ENCODE measurements around the gene MYO1F.

The MYO1F gene

GRCh38 chr19:8601796-8602195 lies 24.6 kb upstream of the MYO1F start:
- Histone ChIP-seq H3K4me2 (no peak overlapping the region), H3K9ac (no peak overlapping the region), H3K27ac (no peak overlapping the region), H3K4me3 (no peak overlapping the region), H3K4me1 (peaks cover 16% of the 10 kb centered on the region), H3K27me3 (no peaks in the 10 kb centered on the region), H3K36me3 (peaks cover 96% of the 10 kb centered on the region), H4K20me1 (peaks cover 22% of the 10 kb centered on the region), H3K9me3 (peaks cover 23% of the 10 kb centered on the region)
- no peak for TF ChIP-seq Cebpa-rat (IDR thresholded peaks at IDR 0.05)

GRCh38 chr19:8600816-8601215 lies 23.6 kb upstream of the MYO1F start:
- Histone ChIP-seq H3K36me3 (peaks cover 93% of the 10 kb centered on the region), H3K4me3 (no peak overlapping the region), H3K27ac (no peak overlapping the region), H3K4me1 (peaks cover 26% of the 10 kb centered on the region), H3K9me3 (peaks cover 15% of the 10 kb centered on the region), H3K9ac (no peak overlapping the region), H3K27me3 (no peaks in the 10 kb centered on the region), H3K4me2 (no peak overlapping the region), H4K20me1 (peaks cover 24% of the 10 kb centered on the region)
- no peak for TF ChIP-seq Cebpa-rat (IDR thresholded peaks at IDR 0.05)

GRCh38 chr19:8600064-8600463 lies 22.8 kb upstream of the MYO1F start:
- H3K4me3 ChIP-seq: no peak overlapping the region
- peaks cover 88% of the 10 kb centered on the region for H3K36me3 ChIP-seq
- peaks cover 7% of the 10 kb centered on the region for H3K9me3 ChIP-seq
- no peak overlapping the region for H3K9ac ChIP-seq
- H3K27ac ChIP-seq: no peak overlapping the region
- no peaks in the 10 kb centered on the region for H3K27me3 ChIP-seq
- TF ChIP-seq Cebpa-rat (IDR thresholded peaks at IDR 0.05): no peak
- peaks cover 34% of the 10 kb centered on the region for H3K4me1 ChIP-seq
- H3K4me2 ChIP-seq: no peak overlapping the region
- H4K20me1 ChIP-seq: peaks cover 20% of the 10 kb centered on the region

- TF ChIP-seq Cebpa-rat (IDR thresholded peaks at IDR 0.05): no peak
- Histone ChIP-seq H3K27me3 (no peaks in the 10 kb centered on the region), H3K4me3 (peak overlapping the region; percentile 22; the same call in 1 of the 2 replicates), H3K9me3 (peaks cover 10% of the 10 kb centered on the region), H4K20me1 (peaks cover 21% of the 10 kb centered on the region), H3K9ac (peak overlapping the region; percentile 38; the same call in 1 of the 2 replicates), H3K4me2 (peak overlapping the region; percentile 90), H3K27ac (peak overlapping the region; percentile 74), H3K4me1 (peaks cover 59% of the 10 kb centered on the region), H3K36me3 (peaks cover 67% of the 10 kb centered on the region)
Measured at GRCh38 chr19:8596168-8596567, 18.9 kb upstream of the MYO1F start.

DNA sequence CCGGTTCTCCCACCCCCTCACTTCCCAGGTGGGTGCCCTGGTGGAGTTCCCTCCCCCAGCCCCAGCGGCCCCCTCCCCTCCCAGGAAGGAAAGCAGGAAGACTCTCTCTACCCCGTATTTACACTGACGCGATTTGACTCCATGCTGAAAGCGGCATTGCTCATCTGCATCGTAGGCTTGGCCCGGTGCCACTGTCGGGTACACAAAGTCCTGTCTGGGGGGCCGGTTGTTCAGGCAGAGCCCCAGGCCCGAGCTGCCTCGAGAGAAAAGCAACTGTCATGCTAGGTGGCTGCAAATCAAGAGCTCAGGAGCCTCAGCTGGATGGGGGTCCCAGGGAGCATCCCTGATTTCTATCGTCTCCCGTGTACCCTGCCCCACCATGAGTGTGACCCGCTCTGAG lies 18.4 kb upstream of the MYO1F start:
- H3K27me3 ChIP-seq: no peaks in the 10 kb centered on the region
- peak overlapping the region; percentile 22; the same call in 1 of the 2 replicates for H3K4me3 ChIP-seq
- peaks cover 10% of the 10 kb centered on the region for H3K9me3 ChIP-seq
- H3K4me2 ChIP-seq: peak overlapping the region; percentile 90
- peaks cover 62% of the 10 kb centered on the region for H3K36me3 ChIP-seq
- H3K9ac ChIP-seq: no peak overlapping the region
- H3K4me1 ChIP-seq: peaks cover 64% of the 10 kb centered on the region
- peaks cover 21% of the 10 kb centered on the region for H4K20me1 ChIP-seq
- H3K27ac ChIP-seq: peak overlapping the region; percentile 74
- no peak for TF ChIP-seq Cebpa-rat (IDR thresholded peaks at IDR 0.05)

- no peak overlapping the region for H3K9ac ChIP-seq
- H3K4me1 ChIP-seq: peaks cover 64% of the 10 kb centered on the region
- TF ChIP-seq Cebpa-rat (IDR thresholded peaks at IDR 0.05): no peak
- peaks cover 21% of the 10 kb centered on the region for H4K20me1 ChIP-seq
- H3K4me3 ChIP-seq: no peak overlapping the region
- H3K27me3 ChIP-seq: no peaks in the 10 kb centered on the region
- peaks cover 10% of the 10 kb centered on the region for H3K9me3 ChIP-seq
- H3K27ac ChIP-seq: no peak overlapping the region
- H3K4me2 ChIP-seq: no peak overlapping the region
- H3K36me3 ChIP-seq: peaks cover 58% of the 10 kb centered on the region
Measured at GRCh38 chr19:8593931-8594330, 16.7 kb upstream of the MYO1F start.

GRCh38 chr19:8592231-8593009 lies 15.2 kb upstream of the MYO1F start:
- TF ChIP-seq Cebpa-rat (IDR thresholded peaks at IDR 0.05): no peak
- Histone ChIP-seq H3K36me3 (peaks cover 58% of the 10 kb centered on the region), H3K9ac (no peak overlapping the region), H4K20me1 (peaks cover 21% of the 10 kb centered on the region), H3K4me2 (peak overlapping the region; percentile 67), H3K27me3 (no peaks in the 10 kb centered on the region), H3K27ac (no peak overlapping the region), H3K4me3 (no peak overlapping the region), H3K4me1 (peaks cover 54% of the 10 kb centered on the region), H3K9me3 (peaks cover 10% of the 10 kb centered on the region)

GRCh38 chr19:8589177-8589714 lies 12.0 kb upstream of the MYO1F start:
- no peak overlapping the region for H3K27ac ChIP-seq
- no peak for TF ChIP-seq Cebpa-rat (IDR thresholded peaks at IDR 0.05)
- H3K36me3 ChIP-seq: peaks cover 66% of the 10 kb centered on the region
- no peak overlapping the region for H3K9ac ChIP-seq
- peaks cover 7% of the 10 kb centered on the region for H3K9me3 ChIP-seq
- no peak overlapping the region for H3K4me3 ChIP-seq
- H3K4me2 ChIP-seq: no peak overlapping the region
- peaks cover 18% of the 10 kb centered on the region for H4K20me1 ChIP-seq
- no peaks in the 10 kb centered on the region for H3K27me3 ChIP-seq
- H3K4me1 ChIP-seq: peaks cover 25% of the 10 kb centered on the region

GRCh38 chr19:8585894-8586750 lies 8.9 kb upstream of the MYO1F start:
- Histone ChIP-seq H3K4me1 (peaks cover 7% of the 10 kb centered on the region), H3K27ac (no peak overlapping the region), H3K27me3 (no peaks in the 10 kb centered on the region), H4K20me1 (peaks cover 12% of the 10 kb centered on the region; the same call in 1 of the 2 replicates), H3K36me3 (peaks cover 75% of the 10 kb centered on the region), H3K4me2 (no peak overlapping the region), H3K9ac (no peak overlapping the region), H3K9me3 (no peaks in the 10 kb centered on the region), H3K4me3 (no peak overlapping the region)
- TF ChIP-seq Cebpa-rat (IDR thresholded peaks at IDR 0.05): no peak

Data from BLaER1 (cell line).